GM12864 (cell line): ENCODE data around the gene TDRD12.
"Not testable (repeated sequence)": the region's sequence is repeated elsewhere in the genome, so short reads cannot be mapped to it uniquely, and the experiment has no call there.

Source experiments
- DNase-seq: peaks from one replicate; pipeline ENCODE4 v3.0.0-alpha.2; 2011; ENCODE audit warnings: low read depth
- H3K4me3 ChIP-seq: 2 replicates; pipeline ENCODE4 v1.5.1; 2011; ENCODE audit warnings: mild to moderate bottlenecking, low read depth, low read length, control low read depth
- TF ChIP-seq, protein P1 (sequence below): IDR thresholded peaks from 2 replicates; pipeline ENCODE4 v1.5.1; 2011; ENCODE audit warnings: low read depth, mild to moderate bottlenecking, moderate library complexity, low read length, control low read depth, inconsistent platforms; ENCODE audit errors: missing control alignments

TDRD12 gene

DNA sequence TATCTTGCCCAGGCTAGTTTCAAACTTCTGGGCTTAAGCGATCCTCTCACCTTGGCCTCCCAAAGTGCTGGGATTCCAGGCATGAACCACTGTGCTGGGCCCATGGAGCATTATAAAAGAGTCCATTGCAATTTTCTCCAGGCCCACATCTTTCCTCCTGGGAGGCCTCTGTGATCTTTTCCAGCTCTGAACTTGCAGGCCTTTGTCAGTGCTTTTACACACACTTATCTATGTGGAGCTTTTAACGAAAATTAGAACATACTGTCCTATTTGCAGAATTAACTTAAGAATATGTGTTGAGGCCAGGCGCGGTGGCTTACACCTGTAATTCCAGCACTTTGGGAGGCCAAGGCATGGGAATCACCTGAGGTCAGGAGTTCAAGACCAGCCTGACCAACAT is 23.9 kb downstream of the TDRD12 start:
- TF ChIP-seq, protein P1, sequence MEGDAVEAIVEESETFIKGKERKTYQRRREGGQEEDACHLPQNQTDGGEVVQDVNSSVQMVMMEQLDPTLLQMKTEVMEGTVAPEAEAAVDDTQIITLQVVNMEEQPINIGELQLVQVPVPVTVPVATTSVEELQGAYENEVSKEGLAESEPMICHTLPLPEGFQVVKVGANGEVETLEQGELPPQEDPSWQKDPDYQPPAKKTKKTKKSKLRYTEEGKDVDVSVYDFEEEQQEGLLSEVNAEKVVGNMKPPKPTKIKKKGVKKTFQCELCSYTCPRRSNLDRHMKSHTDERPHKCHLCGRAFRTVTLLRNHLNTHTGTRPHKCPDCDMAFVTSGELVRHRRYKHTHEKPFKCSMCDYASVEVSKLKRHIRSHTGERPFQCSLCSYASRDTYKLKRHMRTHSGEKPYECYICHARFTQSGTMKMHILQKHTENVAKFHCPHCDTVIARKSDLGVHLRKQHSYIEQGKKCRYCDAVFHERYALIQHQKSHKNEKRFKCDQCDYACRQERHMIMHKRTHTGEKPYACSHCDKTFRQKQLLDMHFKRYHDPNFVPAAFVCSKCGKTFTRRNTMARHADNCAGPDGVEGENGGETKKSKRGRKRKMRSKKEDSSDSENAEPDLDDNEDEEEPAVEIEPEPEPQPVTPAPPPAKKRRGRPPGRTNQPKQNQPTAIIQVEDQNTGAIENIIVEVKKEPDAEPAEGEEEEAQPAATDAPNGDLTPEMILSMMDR, result no peak
- no peak overlapping the region for H3K4me3 ChIP-seq
- no peak for DNase-seq

- DNase-seq, result no peak
- TF ChIP-seq, protein P1, result no peak
- H3K4me3 ChIP-seq, result no peak overlapping the region
These were observed 25.2 kb downstream of the TDRD12 start for GRCh38 chr19:32744555-32745325.

GRCh38 chr19:32745594-32746251 is 26.2 kb downstream of the TDRD12 start:
- DNase-seq, result peak; percentile 12
- H3K4me3 ChIP-seq, result not testable (repeated sequence)

DNA sequence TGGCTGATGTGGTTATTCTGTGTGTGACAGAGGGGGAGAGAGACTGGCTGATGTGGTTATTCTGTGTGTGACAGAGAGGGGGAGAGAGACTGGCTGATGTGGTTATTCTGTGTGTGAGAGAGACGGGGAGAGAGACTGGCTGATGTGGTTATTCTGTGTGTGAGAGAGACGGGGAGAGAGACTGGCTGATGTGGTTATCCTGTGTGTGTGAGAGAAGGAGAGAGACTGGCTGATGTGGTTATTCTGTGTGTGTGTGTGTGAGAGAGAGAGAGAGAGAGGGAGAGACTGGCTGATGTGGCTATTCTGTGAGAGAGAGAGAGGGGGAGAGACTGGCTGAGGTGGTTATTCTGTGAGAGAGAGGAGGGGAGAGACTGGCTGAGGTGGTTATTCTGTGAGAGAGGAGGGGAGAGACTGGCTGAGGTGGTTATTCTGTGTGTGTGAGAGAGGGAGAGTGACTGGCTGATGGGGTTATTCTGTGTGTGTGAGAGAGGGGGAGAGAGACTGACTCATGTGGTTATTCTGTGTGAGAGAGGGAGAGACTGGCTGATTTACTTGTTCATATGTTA is 27.1 kb downstream of the TDRD12 start:
- peak; percentile 7 for DNase-seq
- not testable (repeated sequence) for H3K4me3 ChIP-seq

DNA sequence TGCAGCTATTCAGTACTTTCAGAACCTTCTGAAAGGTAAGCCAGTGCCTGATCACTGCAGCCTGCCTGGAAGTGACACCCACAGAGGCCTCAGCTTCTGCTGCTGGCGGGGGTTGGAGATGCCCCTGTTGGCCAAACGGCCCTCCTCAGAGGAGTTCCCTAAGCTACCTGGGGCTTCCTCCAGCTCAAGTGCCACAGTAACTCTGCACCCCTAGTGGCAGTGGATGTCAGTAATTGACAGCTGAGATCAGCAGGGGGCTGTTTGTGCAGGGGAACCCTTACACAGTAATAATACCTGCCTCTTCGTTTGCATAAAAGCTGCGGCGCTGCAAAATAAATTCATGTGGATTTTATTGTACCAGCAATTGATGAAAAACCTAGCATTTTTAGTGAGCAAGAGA is 28.9 kb downstream of the TDRD12 start:
- DNase-seq, result peak; percentile 4
- TF ChIP-seq, protein P1, result peak; percentile 52
- H3K4me3 ChIP-seq, result no peak overlapping the region

- TF ChIP-seq, protein P1, result no peak
- H3K4me3 ChIP-seq, result no peak overlapping the region
- DNase-seq, result no peak
These were observed 29.4 kb downstream of the TDRD12 start for GRCh38 chr19:32748948-32749347.

DNA sequence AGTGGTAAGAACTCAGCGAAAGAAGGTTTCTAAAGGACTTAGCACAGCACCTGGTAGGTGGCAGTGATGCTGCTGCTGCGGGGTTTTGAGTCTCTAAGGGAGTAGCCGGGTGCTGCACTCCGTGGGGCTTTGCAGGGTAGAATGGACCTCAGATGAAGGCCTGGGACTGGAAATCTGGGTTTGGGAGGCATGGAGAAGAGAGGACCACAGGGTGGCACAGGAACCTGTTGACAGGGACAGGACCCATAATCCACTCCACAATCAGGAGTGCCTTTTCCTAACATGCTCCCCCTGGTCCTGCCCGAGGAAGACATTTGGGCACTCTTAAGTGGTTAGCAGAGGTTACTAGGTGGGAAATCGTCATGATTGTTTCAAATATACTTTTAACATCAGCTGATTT is 29.8 kb downstream of the TDRD12 start:
- TF ChIP-seq, protein P1, result no peak
- DNase-seq, result no peak

More for the DNA sequence above, 29.8 kb downstream of the TDRD12 start:
- no peak overlapping the region for H3K4me3 ChIP-seq
